Putamen (tissue), 1 donor: Measurements from ENCODE around the gene SNED1.

ENCODE experiments used
- DNase-seq: peaks from one replicate; pipeline ENCODE4 v3.0.0-alpha.2; 2016; ENCODE audit warnings: low spot score

SNED1 gene

GRCh38 chr2:240997856-240998705 lies at the start of gene SNED1:
Gene SNED1 (plus strand): TSS chr2:240998618. CDS start chr2:240998838, 220 bp downstream.
- DNase-seq, result peak; percentile 16

GRCh38 chr2:240948905-240949790 lies 49.3 kb upstream of the SNED1 start:
- no peak for DNase-seq

DNA sequence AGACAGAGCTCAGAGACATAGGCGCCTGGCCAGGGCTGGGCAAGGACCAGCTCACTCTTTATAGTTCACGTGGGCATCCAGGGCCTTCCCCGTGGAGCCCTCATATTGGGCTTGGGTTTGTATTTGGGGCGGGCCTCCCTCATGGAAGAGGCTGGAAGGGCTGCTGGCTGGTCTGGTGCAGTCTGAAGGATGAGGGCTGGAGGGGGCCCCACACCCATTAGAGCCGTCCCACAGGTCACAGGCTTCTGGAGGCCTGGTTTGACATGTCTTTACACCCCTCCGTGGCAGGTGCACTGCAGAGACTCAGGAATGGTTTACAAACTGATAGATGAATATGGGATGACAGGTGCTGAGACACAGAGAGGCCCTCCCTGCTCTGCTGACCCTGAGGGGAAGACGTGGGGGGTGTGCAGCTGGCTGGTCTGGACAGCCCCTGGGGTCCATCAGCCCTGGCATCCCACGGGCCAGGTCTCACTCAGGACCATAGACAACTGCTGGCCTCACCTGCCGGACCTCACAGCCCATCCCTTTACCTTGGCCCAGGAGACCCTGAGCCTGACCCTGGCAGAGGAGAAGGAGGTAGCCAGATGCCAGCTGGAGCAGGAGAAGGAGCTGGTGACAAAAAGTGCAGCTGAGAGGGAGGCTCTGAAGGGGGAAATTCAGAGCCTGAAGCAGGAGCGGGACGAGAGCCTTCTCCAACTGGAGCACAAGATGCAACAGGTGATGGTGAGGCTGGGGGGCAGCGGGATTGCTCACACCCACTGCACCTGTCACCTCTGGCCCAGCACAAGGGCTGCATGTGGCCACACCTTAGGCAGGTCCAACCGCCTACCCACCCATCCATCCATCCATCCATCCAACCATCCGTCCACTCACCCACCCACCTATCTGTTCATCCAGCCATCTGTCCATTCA lies 48.4 kb upstream of the SNED1 start:
- no peak for DNase-seq

DNA sequence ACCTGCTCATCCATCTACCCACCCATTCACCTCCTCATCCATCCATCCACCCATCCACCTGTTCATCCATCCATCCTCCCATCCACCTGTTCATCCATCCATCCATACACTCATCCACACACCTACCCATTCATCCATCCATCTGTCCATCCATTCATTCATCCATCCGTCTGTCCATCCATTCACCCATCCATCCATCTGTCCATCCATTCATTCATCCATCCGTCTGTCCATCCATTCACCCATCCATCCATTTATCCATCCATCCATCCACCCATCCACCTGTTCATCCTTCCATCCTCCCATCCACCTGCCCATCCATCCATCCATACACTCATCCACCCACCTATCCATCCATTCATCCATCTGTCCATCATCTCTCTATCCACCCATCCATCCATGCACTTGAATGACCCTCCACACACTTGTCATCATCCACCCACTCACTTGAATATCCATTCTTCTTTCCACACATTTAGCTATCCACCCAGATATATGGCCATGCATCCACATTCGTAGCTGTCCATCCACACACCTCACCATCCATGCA lies 47.3 kb upstream of the SNED1 start:
- no peak for DNase-seq

- no peak for DNase-seq
Observed at GRCh38 chr2:240952496-240953246, 45.7 kb upstream of the SNED1 start.

- no peak for DNase-seq
Observed at GRCh38 chr2:240953426-240954410, 44.7 kb upstream of the SNED1 start.

- DNase-seq, result no peak
Observed at GRCh38 chr2:240954436-240955305, 43.7 kb upstream of the SNED1 start.

- no peak for DNase-seq
Observed at GRCh38 chr2:240955306-240956170, 42.9 kb upstream of the SNED1 start.

GRCh38 chr2:240956171-240956934 lies 42.1 kb upstream of the SNED1 start:
- DNase-seq, result no peak

DNA sequence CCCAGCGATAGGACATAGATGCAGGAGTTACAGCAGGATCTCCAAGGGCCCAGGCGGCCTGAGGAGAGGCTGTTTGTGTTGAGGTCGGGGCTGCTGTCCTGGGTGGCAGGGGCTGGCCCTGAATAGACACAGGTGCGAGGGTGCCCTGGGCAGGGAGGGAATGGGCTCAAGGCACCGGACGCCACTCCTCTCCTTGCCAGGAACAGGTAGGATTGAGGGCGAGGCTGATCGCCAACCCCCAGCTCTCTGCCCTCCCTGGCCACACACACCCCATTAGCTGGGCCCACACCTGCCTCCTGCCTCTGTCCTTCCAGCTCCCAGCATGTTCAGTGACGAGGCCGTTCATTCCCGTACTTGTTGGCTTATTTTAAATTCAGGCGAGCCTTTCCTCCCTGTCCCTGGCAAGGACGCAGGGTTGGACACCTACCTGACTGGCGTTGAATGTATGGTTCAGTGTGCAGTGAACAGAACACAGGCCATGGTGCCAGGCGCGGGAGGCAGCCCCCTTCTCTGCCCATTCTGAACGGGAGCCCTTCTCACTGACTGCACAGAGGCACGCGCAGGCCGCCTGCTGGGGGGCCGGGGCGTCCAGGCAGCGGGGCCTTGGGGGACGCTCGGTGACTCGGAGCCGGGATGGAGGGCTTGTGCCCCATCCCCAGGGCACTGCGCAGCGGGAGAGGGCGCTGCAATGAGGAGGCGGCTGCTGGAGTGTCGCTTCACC lies 41.3 kb upstream of the SNED1 start:
- DNase-seq, result no peak

GRCh38 chr2:240957656-240958365 lies 40.6 kb upstream of the SNED1 start:
- DNase-seq, result peak; percentile 23

DNA sequence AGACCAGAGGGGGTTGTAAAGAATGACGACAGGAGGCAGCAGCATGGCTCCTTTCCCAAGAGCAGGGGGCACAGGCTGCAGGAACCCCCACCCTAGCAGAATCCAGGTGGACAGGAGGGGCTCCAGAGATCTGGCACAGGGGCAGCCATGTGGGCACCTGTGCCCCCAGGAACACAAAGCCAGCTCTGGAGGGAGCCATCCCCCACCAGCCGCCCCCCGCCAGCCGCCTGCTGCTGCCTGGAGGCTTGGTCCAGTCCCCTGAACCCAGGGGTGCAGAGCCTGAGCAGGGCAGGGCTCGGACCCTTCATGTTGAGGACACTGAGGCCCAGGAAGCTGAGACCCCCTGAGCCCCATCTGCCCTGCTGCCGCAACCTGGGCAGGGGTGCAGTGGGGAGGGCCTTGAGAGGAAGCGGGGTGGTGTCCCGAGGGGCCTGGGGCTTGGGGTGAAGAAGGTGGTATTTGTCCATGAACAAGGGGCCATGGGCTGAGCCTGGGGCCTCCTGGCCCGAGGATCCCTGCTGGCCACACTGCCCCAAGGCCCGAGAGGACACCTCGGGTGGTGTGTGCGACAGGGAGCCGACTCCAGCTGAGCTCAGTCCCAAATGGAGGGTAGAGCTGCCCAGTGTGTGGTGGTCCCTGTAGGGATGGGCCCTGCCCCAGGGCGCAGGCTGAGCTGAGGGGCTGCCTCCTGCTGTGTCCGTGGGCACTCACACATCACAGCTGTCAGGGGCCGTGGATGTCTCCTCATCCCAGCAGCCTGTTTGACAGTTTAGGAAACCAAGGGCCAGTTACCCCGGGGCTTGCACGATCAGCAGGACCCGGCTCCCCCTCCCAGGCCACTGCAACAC lies 39.8 kb upstream of the SNED1 start:
- no peak for DNase-seq

DNA sequence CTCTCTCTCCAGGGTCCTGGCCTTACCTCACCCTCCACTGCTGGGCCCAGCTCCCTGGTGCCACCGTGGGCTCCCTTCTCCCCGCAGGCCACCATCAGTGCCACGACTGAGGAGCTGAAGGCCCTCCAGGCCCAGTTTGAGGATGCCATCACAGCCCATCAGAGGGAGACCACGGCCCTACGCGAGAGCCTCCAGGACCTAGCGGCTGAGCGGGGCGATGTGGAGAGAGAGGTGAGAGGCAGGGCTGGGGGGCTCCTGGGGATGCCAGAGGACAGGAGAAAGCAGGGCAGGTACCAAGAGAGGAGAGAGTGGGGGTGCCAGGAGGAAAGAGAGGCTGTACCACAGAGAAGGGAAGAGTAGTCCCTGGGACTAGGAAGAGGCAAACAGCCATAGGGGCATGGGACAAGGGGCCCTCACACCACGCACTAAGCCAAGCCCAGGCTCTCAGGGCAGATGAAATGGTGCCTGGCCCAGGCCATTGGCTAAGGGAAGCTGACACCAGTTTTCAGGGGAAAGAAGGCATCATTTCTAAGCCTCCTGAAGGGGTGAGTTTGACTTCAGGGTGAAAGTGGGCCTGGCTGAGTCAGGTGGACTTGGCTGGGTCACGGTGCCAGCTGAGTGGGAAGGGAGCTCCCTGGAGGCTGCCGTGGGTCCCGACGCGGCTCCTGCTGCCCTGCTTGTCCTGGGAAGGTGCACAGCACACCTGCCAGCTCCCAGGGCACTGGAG lies 39.0 kb upstream of the SNED1 start:
- DNase-seq, result no peak

DNA sequence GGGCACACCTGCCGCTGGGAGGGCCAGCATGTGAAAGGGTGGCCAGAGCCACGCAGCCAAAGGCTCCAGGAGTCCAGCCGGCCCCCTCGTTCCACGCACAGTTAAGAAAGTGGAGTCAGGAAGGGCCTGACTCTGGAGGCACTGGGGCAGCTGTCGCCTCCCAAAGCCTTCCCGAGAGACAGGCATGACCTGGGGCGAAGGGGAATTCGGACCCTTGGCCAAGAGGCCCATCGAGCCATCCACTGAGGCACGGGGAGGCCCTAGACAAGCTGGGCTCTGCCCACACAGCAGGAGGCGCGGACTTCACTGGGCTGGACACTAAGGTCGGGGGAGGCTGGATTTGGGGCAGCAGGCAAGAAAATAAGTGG lies 38.5 kb upstream of the SNED1 start:
- DNase-seq, result no peak
